ENCODE measurements around the gene NSMCE1. TPM values are rescaled to one million over a fixed set of nuclear protein-coding genes. Genes with fewer than 3 reads are reported as not detected.

NSMCE1 gene
- total RNA-seq, 1 donor from 2014 or later, result 66.1 TPM

- no peak for DNase-seq (ENCODE audit: low spot score)
These were observed 24.7 kb downstream of the NSMCE1 start for GRCh38 chr16:27243725-27244362.

- no peak for DNase-seq (ENCODE audit: low spot score)
These were observed 25.5 kb downstream of the NSMCE1 start for GRCh38 chr16:27242868-27243590.

GRCh38 chr16:27242398-27242797 is 26.2 kb downstream of the NSMCE1 start:
- no peak for DNase-seq (ENCODE audit: low spot score)

GRCh38 chr16:27241658-27242057 is 26.9 kb downstream of the NSMCE1 start:
- DNase-seq (ENCODE audit: low spot score), result no peak

GRCh38 chr16:27240948-27241531 is 27.5 kb downstream of the NSMCE1 start:
- no peak for DNase-seq (ENCODE audit: low spot score)

GRCh38 chr16:27239906-27240655 is 28.5 kb downstream of the NSMCE1 start:
- DNase-seq (ENCODE audit: low spot score), result no peak

- DNase-seq (ENCODE audit: low spot score), result no peak
These were observed 29.5 kb downstream of the NSMCE1 start for GRCh38 chr16:27239026-27239425.

- DNase-seq (ENCODE audit: low spot score), result no peak
These were observed 30.0 kb downstream of the NSMCE1 start for GRCh38 chr16:27238591-27238990.

GRCh38 chr16:27238016-27238587 is 30.5 kb downstream of the NSMCE1 start:
- DNase-seq (ENCODE audit: low spot score), result no peak

GRCh38 chr16:27237219-27238015 is 31.2 kb downstream of the NSMCE1 start:
- DNase-seq (ENCODE audit: low spot score), result no peak

GRCh38 chr16:27236635-27237218 is 31.8 kb downstream of the NSMCE1 start:
- DNase-seq (ENCODE audit: low spot score), result no peak

GRCh38 chr16:27235938-27236245 is 32.7 kb downstream of the NSMCE1 start:
- no peak for DNase-seq (ENCODE audit: low spot score)

- DNase-seq (ENCODE audit: low spot score), result peak; percentile 90
These were observed 33.3 kb downstream of the NSMCE1 start for GRCh38 chr16:27235055-27235937.

- no peak for DNase-seq (ENCODE audit: low spot score)
These were observed 34.0 kb downstream of the NSMCE1 start for GRCh38 chr16:27234603-27235002.

- DNase-seq (ENCODE audit: low spot score), result no peak
These were observed 34.4 kb downstream of the NSMCE1 start for GRCh38 chr16:27234171-27234570.

- DNase-seq (ENCODE audit: low spot score), result no peak
These were observed 34.8 kb downstream of the NSMCE1 start for GRCh38 chr16:27233731-27234130.

- no peak for DNase-seq (ENCODE audit: low spot score)
These were observed 35.5 kb downstream of the NSMCE1 start for GRCh38 chr16:27232901-27233625.

- no peak for DNase-seq (ENCODE audit: low spot score)
These were observed 36.3 kb downstream of the NSMCE1 start for GRCh38 chr16:27232061-27232900.

Data from ureter (tissue), 1 donor.